T-helper 17 cell (primary cell): ENCODE data around the gene SCUBE3. TPM values are rescaled to one million over a fixed set of nuclear protein-coding genes. Genes with fewer than 3 reads are reported as not detected.

Experiments used
- ATAC-seq: fragments of 150-1000 bp; cut with Tn5 transposase; 2 replicates; pipeline ENCODE4 v1.10.0; 2021; ENCODE audit warnings: mild to moderate bottlenecking, moderate library complexity
- DNase-seq, 3 donors: peaks; one replicate each; pipeline versions ENCODE4 v3.0.0 to v3.0.0-alpha.2; 2020 to 2021
- H3K9me3 ChIP-seq: one replicate; pipeline ENCODE4 v1.7.0; 2013; ENCODE audit warnings: low read length, mild to moderate bottlenecking; ENCODE audit not compliant: control insufficient read depth, poor library complexity, severe bottlenecking
- H3K27ac Mint-ChIP-seq: one replicate; pipeline ENCODE4 v1.8.0; 2022; ENCODE audit warnings: mild to moderate bottlenecking, moderate library complexity, mixed read lengths
- H3K27me3 Mint-ChIP-seq: one replicate; pipeline ENCODE4 v1.8.0; 2022; ENCODE audit warnings: mixed read lengths
- H3K36me3 Mint-ChIP-seq: one replicate; pipeline ENCODE4 v1.8.0; 2022; ENCODE audit warnings: low read depth, mixed read lengths
- H3K4me1 Mint-ChIP-seq: one replicate; pipeline ENCODE4 v1.8.0; 2022; ENCODE audit warnings: mild to moderate bottlenecking, mixed read lengths
- H3K4me3 Mint-ChIP-seq: one replicate; pipeline ENCODE4 v1.8.0; 2022; ENCODE audit warnings: mild to moderate bottlenecking, moderate library complexity, mixed read lengths
- total RNA-seq, 4 donors: library from RNA in 2 of 4; stranded (reverse) in 2 of 4; gene quantifications; one replicate each; pipeline ENCODE4 v1.2.3 and lab custom pipeline; 2022 to 2026

Gene SCUBE3
- total RNA-seq, 2 donors from 2014 or later = not detected

GRCh38 chr6:35287671-35288396 is 74.1 kb downstream of the SCUBE3 start:
- Mint-ChIP-seq H3K27me3 (no peaks in the 10 kb centered on the region), H3K4me3 (no peak overlapping the region), H3K4me1 (peaks cover 6% of the 10 kb centered on the region), H3K36me3 (peaks cover 14% of the 10 kb centered on the region), H3K27ac (no peak overlapping the region)
- H3K9me3 ChIP-seq = no peaks in the 10 kb centered on the region
- no peak for DNase-seq
- ATAC-seq = no peak

GRCh38 chr6:35288834-35289233 is 75.1 kb downstream of the SCUBE3 start:
- H3K4me1 Mint-ChIP-seq = peaks cover 6% of the 10 kb centered on the region
- DNase-seq (no peak), ATAC-seq (no peak)
- no peaks in the 10 kb centered on the region for H3K9me3 ChIP-seq
- peaks cover 11% of the 10 kb centered on the region for H3K36me3 Mint-ChIP-seq
- H3K27me3 Mint-ChIP-seq = no peaks in the 10 kb centered on the region
- H3K27ac Mint-ChIP-seq = peak overlapping the region; percentile 6
- no peak overlapping the region for H3K4me3 Mint-ChIP-seq

- Mint-ChIP-seq H3K4me3 (no peak overlapping the region), H3K27me3 (no peaks in the 10 kb centered on the region), H3K36me3 (peaks cover 13% of the 10 kb centered on the region), H3K27ac (peak overlapping the region; percentile 16), H3K4me1 (peaks cover 9% of the 10 kb centered on the region)
- H3K9me3 ChIP-seq = no peaks in the 10 kb centered on the region
- DNase-seq (no peak), ATAC-seq (no peak)
Measured at GRCh38 chr6:35291491-35291890, 77.7 kb downstream of the SCUBE3 start.

- H3K27ac Mint-ChIP-seq = peak overlapping the region; percentile 16
- no peak overlapping the region for H3K4me3 Mint-ChIP-seq
- no peaks in the 10 kb centered on the region for H3K9me3 ChIP-seq
- H3K4me1 Mint-ChIP-seq = peaks cover 11% of the 10 kb centered on the region
- peaks cover 9% of the 10 kb centered on the region for H3K36me3 Mint-ChIP-seq
- no peaks in the 10 kb centered on the region for H3K27me3 Mint-ChIP-seq
- ATAC-seq (no peak), DNase-seq (no peak)
Measured at GRCh38 chr6:35292494-35292893, 78.7 kb downstream of the SCUBE3 start.

GRCh38 chr6:35293681-35294080 is 79.9 kb downstream of the SCUBE3 start:
- peaks cover 9% of the 10 kb centered on the region for H3K36me3 Mint-ChIP-seq

GRCh38 chr6:35294308-35294945 is 80.7 kb downstream of the SCUBE3 start:
- peaks cover 20% of the 10 kb centered on the region for H3K4me1 Mint-ChIP-seq
- no peak overlapping the region for H3K27ac Mint-ChIP-seq
- DNase-seq (peak; percentile 33 to 35 (median 34)), ATAC-seq (peak; percentile 47)
- H3K27me3 Mint-ChIP-seq = no peaks in the 10 kb centered on the region
- H3K4me3 Mint-ChIP-seq = no peak overlapping the region
- H3K9me3 ChIP-seq = no peaks in the 10 kb centered on the region
- H3K36me3 Mint-ChIP-seq = peaks cover 8% of the 10 kb centered on the region

More at GRCh38 chr6:35293681-35294080, 79.9 kb downstream of the SCUBE3 start:
- Mint-ChIP-seq H3K4me1 (peaks cover 13% of the 10 kb centered on the region), H3K4me3 (no peak overlapping the region), H3K27ac (no peak overlapping the region), H3K27me3 (no peaks in the 10 kb centered on the region)
- no peak for DNase-seq
- ATAC-seq = no peak
- H3K9me3 ChIP-seq = no peaks in the 10 kb centered on the region

- Mint-ChIP-seq H3K27me3 (no peaks in the 10 kb centered on the region), H3K4me3 (no peak overlapping the region), H3K27ac (no peak overlapping the region), H3K36me3 (peaks cover 12% of the 10 kb centered on the region), H3K4me1 (peaks cover 23% of the 10 kb centered on the region)
- ATAC-seq (no peak), DNase-seq (no peak)
- H3K9me3 ChIP-seq = no peaks in the 10 kb centered on the region
Measured at GRCh38 chr6:35295036-35295435, 81.3 kb downstream of the SCUBE3 start.

GRCh38 chr6:35295521-35296315 is 82.0 kb downstream of the SCUBE3 start:
- ATAC-seq = no peak
- H3K4me3 Mint-ChIP-seq = no peak overlapping the region
- H3K27me3 Mint-ChIP-seq = no peaks in the 10 kb centered on the region
- H3K4me1 Mint-ChIP-seq = peaks cover 29% of the 10 kb centered on the region
- H3K9me3 ChIP-seq = no peaks in the 10 kb centered on the region
- no peak for DNase-seq
- H3K36me3 Mint-ChIP-seq = peaks cover 12% of the 10 kb centered on the region
- H3K27ac Mint-ChIP-seq = no peak overlapping the region

- H3K9me3 ChIP-seq = no peaks in the 10 kb centered on the region
- Mint-ChIP-seq H3K36me3 (peaks cover 9% of the 10 kb centered on the region), H3K4me3 (peak overlapping the region; percentile 97), H3K27me3 (no peaks in the 10 kb centered on the region), H3K4me1 (peaks cover 35% of the 10 kb centered on the region), H3K27ac (no peak overlapping the region)
- no peak for ATAC-seq
- DNase-seq = no peak
Measured at GRCh38 chr6:35296931-35297600, 83.3 kb downstream of the SCUBE3 start.

- peaks cover 39% of the 10 kb centered on the region for H3K4me1 Mint-ChIP-seq
Measured at GRCh38 chr6:35297601-35298481, 84.1 kb downstream of the SCUBE3 start, which contains the start of gene DEF6. DEF6 (plus strand) TSS chr6:35297818; CDS start chr6:35297857, 39 bp downstream.

GRCh38 chr6:35298625-35299140 is 84.9 kb downstream of the SCUBE3 start:
- no peaks in the 10 kb centered on the region for H3K27me3 Mint-ChIP-seq
- H3K9me3 ChIP-seq = no peaks in the 10 kb centered on the region
- H3K36me3 Mint-ChIP-seq = peaks cover 9% of the 10 kb centered on the region
- DNase-seq (no peak), ATAC-seq (no peak)
- peak overlapping the region; percentile 97 for H3K4me3 Mint-ChIP-seq
- H3K4me1 Mint-ChIP-seq = peaks cover 48% of the 10 kb centered on the region
- peak overlapping the region; percentile 98 for H3K27ac Mint-ChIP-seq

More at GRCh38 chr6:35297601-35298481, 84.1 kb downstream of the SCUBE3 start, which contains the start of gene DEF6:
- Mint-ChIP-seq H3K36me3 (peaks cover 7% of the 10 kb centered on the region), H3K4me3 (peak within 1 kb of the TSS; percentile 97), H3K27me3 (no peaks in the 10 kb centered on the region), H3K27ac (peak within 1 kb of the TSS; percentile 98)
- no peaks in the 10 kb centered on the region for H3K9me3 ChIP-seq
- DNase-seq (peak; percentile 77 to 81 (median 79)), ATAC-seq (peak; percentile 86)

GRCh38 chr6:35299674-35300073 is 85.9 kb downstream of the SCUBE3 start:
- no peaks in the 10 kb centered on the region for H3K9me3 ChIP-seq
- no peaks in the 10 kb centered on the region for H3K27me3 Mint-ChIP-seq
- H3K27ac Mint-ChIP-seq = peak overlapping the region; percentile 98
- no peak for DNase-seq
- no peak for ATAC-seq
- H3K4me1 Mint-ChIP-seq = peaks cover 53% of the 10 kb centered on the region
- peaks cover 13% of the 10 kb centered on the region for H3K36me3 Mint-ChIP-seq
- peak overlapping the region; percentile 97 for H3K4me3 Mint-ChIP-seq
